KMS-11 (cell line): ENCODE results near the gene ITGA8.

Experiments used
- H2AFZ ChIP-seq: fragments of 200-600 bp; sonication (generic); 2 replicates; pipeline ENCODE4 v1.6.1; 2016; ENCODE audit warnings: antibody characterized with exemption, mixed run types, low read depth
- H3K27ac ChIP-seq: fragments of 200-600 bp; sonication (generic); 2 replicates; pipeline ENCODE4 v1.6.1; 2016; ENCODE audit warnings: mild to moderate bottlenecking, mixed run types
- H3K27me3 ChIP-seq: fragments of 200-600 bp; sonication (generic); 2 replicates; pipeline ENCODE4 v1.6.1; 2017; ENCODE audit warnings: mild to moderate bottlenecking, low read depth, mixed run types, moderate library complexity; ENCODE audit not compliant: insufficient read depth
- H3K36me3 ChIP-seq: fragments of 200-600 bp; sonication (generic); 2 replicates; pipeline ENCODE4 v1.6.1; 2017; ENCODE audit warnings: mild to moderate bottlenecking, mixed run types; ENCODE audit not compliant: insufficient read depth
- H3K4me1 ChIP-seq: fragments of 200-600 bp; sonication (generic); 2 replicates; pipeline ENCODE4 v1.6.1; 2016; ENCODE audit warnings: mild to moderate bottlenecking, low read depth, mixed run types; ENCODE audit not compliant: poor library complexity, severe bottlenecking
- H3K4me2 ChIP-seq: fragments of 200-600 bp; sonication (generic); 2 replicates; pipeline ENCODE4 v1.7.0; 2016; ENCODE audit warnings: mild to moderate bottlenecking, mixed run types
- H3K4me3 ChIP-seq: fragments of 200-600 bp; sonication (generic); IDR thresholded peaks from 2 replicates; pipeline ENCODE4 v1.6.1; 2017; ENCODE audit warnings: low read depth, low read length, mixed read lengths; ENCODE audit not compliant: insufficient read depth
- H3K79me2 ChIP-seq: fragments of 200-600 bp; sonication (generic); 2 replicates; pipeline ENCODE4 v1.6.1; 2016; ENCODE audit warnings: low read depth, mixed run types; ENCODE audit not compliant: insufficient read depth
- H3K9ac ChIP-seq: fragments of 200-600 bp; sonication (generic); 2 replicates; pipeline ENCODE4 v1.6.1; 2016; ENCODE audit warnings: mild to moderate bottlenecking, mixed run types
- H4K20me1 ChIP-seq: fragments of 200-600 bp; sonication (generic); 2 replicates; pipeline ENCODE4 v1.6.1; 2016; ENCODE audit warnings: mild to moderate bottlenecking, mixed run types; ENCODE audit not compliant: insufficient read depth
- CTCF ChIP-seq: fragments of 200-600 bp; sonication (generic); conservative IDR thresholded peaks from 2 replicates; pipeline ENCODE4 v1.6.1; 2017; ENCODE audit warnings: low read depth, mild to moderate bottlenecking, antibody characterized with exemption, low read length, moderate library complexity, mixed read lengths

ITGA8 gene

GRCh38 chr10:15548331-15548730 lies 171.4 kb downstream of the ITGA8 start:
- no peaks in the 10 kb centered on the region for H3K4me1 ChIP-seq
- no peak overlapping the region for H3K27ac ChIP-seq
- H3K4me3 ChIP-seq = no peak overlapping the region
- H3K4me2 ChIP-seq = no peak overlapping the region
- H3K36me3 ChIP-seq = no peaks in the 10 kb centered on the region
- H3K79me2 ChIP-seq = no peaks in the 10 kb centered on the region
- no peaks in the 10 kb centered on the region for H4K20me1 ChIP-seq
- no peaks in the 10 kb centered on the region for H3K27me3 ChIP-seq
- no peak overlapping the region for H2AFZ ChIP-seq
- TF ChIP-seq CTCF = no peak
- no peak overlapping the region for H3K9ac ChIP-seq

- Histone ChIP-seq H3K79me2 (no peaks in the 10 kb centered on the region), H3K27me3 (no peaks in the 10 kb centered on the region), H2AFZ (no peak overlapping the region), H3K4me1 (no peaks in the 10 kb centered on the region), H3K4me3 (no peak overlapping the region), H3K27ac (no peak overlapping the region), H4K20me1 (no peaks in the 10 kb centered on the region), H3K36me3 (no peaks in the 10 kb centered on the region), H3K4me2 (no peak overlapping the region), H3K9ac (no peak overlapping the region)
- no peak for TF ChIP-seq CTCF
These were observed 173.1 kb downstream of the ITGA8 start for GRCh38 chr10:15546606-15547005.

DNA sequence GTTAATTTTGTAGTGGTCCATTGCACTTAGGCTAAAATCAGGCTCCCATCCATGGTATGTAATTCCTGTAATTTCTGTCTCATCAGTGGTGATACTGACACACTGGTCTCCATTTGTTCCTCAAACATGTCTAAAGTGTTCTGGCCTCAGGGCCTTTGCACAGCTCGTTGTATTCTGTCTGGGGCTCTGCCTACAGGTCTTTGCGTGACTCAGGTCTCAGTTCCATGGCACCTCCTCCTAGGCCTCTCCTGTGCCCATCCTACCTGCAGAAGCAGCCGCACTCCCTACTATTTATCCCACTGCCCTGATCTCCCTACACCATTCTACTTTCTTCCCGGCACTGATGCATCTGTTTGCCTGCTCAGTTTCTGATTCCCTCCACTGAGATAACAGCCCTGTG lies 173.8 kb downstream of the ITGA8 start:
- Histone ChIP-seq H3K9ac (no peak overlapping the region), H3K27ac (no peak overlapping the region), H4K20me1 (no peaks in the 10 kb centered on the region), H3K4me3 (no peak overlapping the region), H2AFZ (no peak overlapping the region), H3K79me2 (no peaks in the 10 kb centered on the region), H3K36me3 (no peaks in the 10 kb centered on the region), H3K27me3 (no peaks in the 10 kb centered on the region), H3K4me1 (no peaks in the 10 kb centered on the region), H3K4me2 (no peak overlapping the region)
- no peak for TF ChIP-seq CTCF

- no peaks in the 10 kb centered on the region for H4K20me1 ChIP-seq
- no peak for TF ChIP-seq CTCF
- no peak overlapping the region for H3K9ac ChIP-seq
- H3K4me1 ChIP-seq = no peaks in the 10 kb centered on the region
- no peak overlapping the region for H2AFZ ChIP-seq
- no peak overlapping the region for H3K4me3 ChIP-seq
- no peaks in the 10 kb centered on the region for H3K36me3 ChIP-seq
- no peaks in the 10 kb centered on the region for H3K79me2 ChIP-seq
- no peak overlapping the region for H3K27ac ChIP-seq
- H3K27me3 ChIP-seq = no peaks in the 10 kb centered on the region
- H3K4me2 ChIP-seq = no peak overlapping the region
These were observed 174.5 kb downstream of the ITGA8 start for GRCh38 chr10:15545266-15545665.

GRCh38 chr10:15543994-15544393 lies 175.7 kb downstream of the ITGA8 start:
- TF ChIP-seq CTCF = no peak
- H3K36me3 ChIP-seq = no peaks in the 10 kb centered on the region
- no peaks in the 10 kb centered on the region for H4K20me1 ChIP-seq
- no peaks in the 10 kb centered on the region for H3K27me3 ChIP-seq
- no peak overlapping the region for H2AFZ ChIP-seq
- H3K79me2 ChIP-seq = no peaks in the 10 kb centered on the region
- H3K9ac ChIP-seq = no peak overlapping the region
- H3K4me3 ChIP-seq = no peak overlapping the region
- H3K4me2 ChIP-seq = no peak overlapping the region
- H3K27ac ChIP-seq = no peak overlapping the region
- no peaks in the 10 kb centered on the region for H3K4me1 ChIP-seq
